Fibroblast of mammary gland (primary cell): ENCODE results near the gene CATSPERB.
A peak's percentile ranks its signal among the peaks of the same experiment; 100 is the strongest.
"Not testable (repeated sequence)": the region's sequence is repeated elsewhere in the genome, so short reads cannot be mapped to it uniquely, and the experiment has no call there.

Experiments used
- DNase-seq: peaks from one replicate; pipeline ENCODE4 v3.0.0-alpha.2; 2010; ENCODE audit warnings: low read depth
- H3K4me3 ChIP-seq: 2 replicates; pipeline ENCODE4 v1.5.1; 2011; ENCODE audit warnings: low read depth, mild to moderate bottlenecking, low read length, moderate library complexity; ENCODE audit not compliant: control insufficient read depth
- TF ChIP-seq, protein P1 (sequence below): conservative IDR thresholded peaks from 2 replicates; pipeline ENCODE4 v1.5.1; 2011; ENCODE audit warnings: low read depth, low read length, inconsistent platforms; ENCODE audit not compliant: control insufficient read depth, insufficient read depth

Gene CATSPERB

GRCh38 chr14:91595736-91596135 is 136.2 kb downstream of the CATSPERB start:
- DNase-seq: no peak
- TF ChIP-seq, protein P1, sequence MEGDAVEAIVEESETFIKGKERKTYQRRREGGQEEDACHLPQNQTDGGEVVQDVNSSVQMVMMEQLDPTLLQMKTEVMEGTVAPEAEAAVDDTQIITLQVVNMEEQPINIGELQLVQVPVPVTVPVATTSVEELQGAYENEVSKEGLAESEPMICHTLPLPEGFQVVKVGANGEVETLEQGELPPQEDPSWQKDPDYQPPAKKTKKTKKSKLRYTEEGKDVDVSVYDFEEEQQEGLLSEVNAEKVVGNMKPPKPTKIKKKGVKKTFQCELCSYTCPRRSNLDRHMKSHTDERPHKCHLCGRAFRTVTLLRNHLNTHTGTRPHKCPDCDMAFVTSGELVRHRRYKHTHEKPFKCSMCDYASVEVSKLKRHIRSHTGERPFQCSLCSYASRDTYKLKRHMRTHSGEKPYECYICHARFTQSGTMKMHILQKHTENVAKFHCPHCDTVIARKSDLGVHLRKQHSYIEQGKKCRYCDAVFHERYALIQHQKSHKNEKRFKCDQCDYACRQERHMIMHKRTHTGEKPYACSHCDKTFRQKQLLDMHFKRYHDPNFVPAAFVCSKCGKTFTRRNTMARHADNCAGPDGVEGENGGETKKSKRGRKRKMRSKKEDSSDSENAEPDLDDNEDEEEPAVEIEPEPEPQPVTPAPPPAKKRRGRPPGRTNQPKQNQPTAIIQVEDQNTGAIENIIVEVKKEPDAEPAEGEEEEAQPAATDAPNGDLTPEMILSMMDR: no peak
- no peak overlapping the region for H3K4me3 ChIP-seq

DNA sequence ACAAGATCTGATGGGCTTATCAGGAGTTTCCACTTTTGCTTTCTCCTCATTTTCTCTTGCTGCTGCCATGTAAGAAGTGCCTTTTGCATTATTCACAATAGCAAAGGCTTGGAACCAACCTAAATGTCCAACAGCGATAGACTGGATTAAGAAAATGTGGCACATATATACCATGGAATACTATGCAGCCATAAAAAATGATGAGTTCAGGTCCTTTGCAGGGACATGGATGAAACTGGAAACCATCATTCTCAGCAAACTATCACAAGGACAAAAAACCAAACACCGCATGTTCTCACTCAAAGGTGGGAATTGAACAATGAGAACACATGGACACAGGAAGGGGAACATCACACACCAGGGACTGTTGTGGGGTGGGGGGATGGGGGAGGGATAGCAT is 137.9 kb downstream of the CATSPERB start:
- not testable (repeated sequence) for DNase-seq, H3K4me3 ChIP-seq

- DNase-seq: peak; percentile 50
- TF ChIP-seq, protein P1: no peak
- no peak overlapping the region for H3K4me3 ChIP-seq
Observed at GRCh38 chr14:91586410-91586809, 145.5 kb downstream of the CATSPERB start.

DNA sequence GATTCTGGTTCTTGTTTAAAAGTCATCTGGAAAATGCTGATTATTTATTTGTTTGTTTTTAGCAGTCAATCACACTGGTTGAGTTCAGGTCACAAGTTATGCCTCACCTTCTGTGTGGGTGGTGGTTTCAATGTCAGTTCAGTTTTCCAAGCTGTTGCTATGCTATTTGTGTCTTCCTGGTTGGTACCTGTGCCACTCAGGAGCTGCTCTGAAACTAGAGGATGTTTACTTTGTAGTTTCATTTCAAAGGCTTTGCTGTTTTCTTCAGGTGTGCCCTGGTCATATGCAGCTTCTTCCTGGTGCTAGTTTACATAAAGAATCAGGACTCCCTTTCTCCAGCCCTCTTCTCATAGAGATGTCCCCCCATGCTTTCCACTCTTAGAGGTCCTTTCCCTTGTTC is 146.0 kb downstream of the CATSPERB start:
- no peak overlapping the region for H3K4me3 ChIP-seq
- no peak for DNase-seq
- TF ChIP-seq, protein P1: no peak

GRCh38 chr14:91582761-91583160 is 149.1 kb downstream of the CATSPERB start:
- TF ChIP-seq, protein P1: no peak
- DNase-seq: no peak
- H3K4me3 ChIP-seq: no peak overlapping the region

GRCh38 chr14:91580876-91581577 is 150.9 kb downstream of the CATSPERB start:
- TF ChIP-seq, protein P1: no peak
- H3K4me3 ChIP-seq: no peak overlapping the region
- no peak for DNase-seq

- DNase-seq: no peak
- H3K4me3 ChIP-seq: no peak overlapping the region
- TF ChIP-seq, protein P1: no peak
Observed at GRCh38 chr14:91577632-91578233, 154.2 kb downstream of the CATSPERB start.
